WTC11 (cell line): ENCODE measurements around the gene ATG2B. TPM values are rescaled to one million over a fixed set of nuclear protein-coding genes. Genes with fewer than 3 reads are reported as not detected.

Experiments
- ATAC-seq: fragments of 200-7000 bp; cut with Tn5 transposase; 2 replicates; pipeline ENCODE4 v1.10.0; 2021; ENCODE audit warnings: mild to moderate bottlenecking, moderate library complexity
- CTCF ChIA-PET: fragments of 300-600 bp; sonication (Branson Sonifier 250); formaldehyde crosslinking; loops from one replicate; lab custom pipeline; 2021; ENCODE audit warnings: antibody characterized with exemption; lab: Charles Lee
- POLR2A ChIA-PET: fragments of 350-600 bp; sonication (Branson Sonifier 250); formaldehyde crosslinking; loops from one replicate; lab custom pipeline; 2021; ENCODE audit warnings: antibody characterized with exemption; lab: Charles Lee
- DNase-seq: peaks from one replicate; pipeline ENCODE4 v3.0.0; 2021; ENCODE audit warnings: low spot score
- H3K27ac Mint-ChIP-seq: 2 replicates; pipeline ENCODE4 v1.8.0; 2021; ENCODE audit warnings: mixed read lengths
- H3K27me3 Mint-ChIP-seq: 2 replicates; pipeline ENCODE4 v1.8.0; 2021; ENCODE audit warnings: low read depth, mild to moderate bottlenecking, moderate library complexity, mixed read lengths
- H3K36me3 Mint-ChIP-seq: 2 replicates; pipeline ENCODE4 v1.8.0; 2021; ENCODE audit warnings: mixed read lengths
- H3K4me1 Mint-ChIP-seq: 2 replicates; pipeline ENCODE4 v1.8.0; 2022; ENCODE audit warnings: mixed read lengths
- H3K4me3 Mint-ChIP-seq: 2 replicates; pipeline ENCODE4 v1.8.0; 2021; ENCODE audit warnings: mild to moderate bottlenecking, moderate library complexity, mixed read lengths
- H3K9me3 Mint-ChIP-seq: 2 replicates; pipeline ENCODE4 v1.8.0; 2021; ENCODE audit warnings: mixed read lengths
- ESRRA ChIP-seq: sonication (generic); formaldehyde crosslinking; IDR thresholded peaks from 2 replicates; pipeline ENCODE4 v1.8.1; 2022; ENCODE audit warnings: mild to moderate bottlenecking, missing genetic modification reagents, borderline replicate concordance
- FOXK1 ChIP-seq: sonication (generic); formaldehyde crosslinking; IDR thresholded peaks from 2 replicates; pipeline ENCODE4 v1.8.0; 2022; ENCODE audit warnings: mild to moderate bottlenecking, moderate library complexity, missing genetic modification reagents
- NFE2L1 ChIP-seq: sonication (generic); formaldehyde crosslinking; IDR thresholded peaks from 2 replicates; pipeline ENCODE4 v1.8.1; 2023; ENCODE audit warnings: missing genetic modification reagents
- NR1H2 ChIP-seq: sonication (generic); formaldehyde crosslinking; IDR thresholded peaks from 2 replicates; pipeline ENCODE4 v1.9.0; 2021; ENCODE audit warnings: mild to moderate bottlenecking, moderate library complexity, missing genetic modification reagents
- SOX15 ChIP-seq: fragments of 250-450 bp; sonication (Bioruptor Pico); IDR thresholded peaks from 2 replicates; pipeline ENCODE4 v1.9.0; 2021; ENCODE audit warnings: mild to moderate bottlenecking
- SP1 ChIP-seq: sonication (generic); formaldehyde crosslinking; conservative IDR thresholded peaks from 2 replicates; pipeline ENCODE4 v1.8.1; 2022; ENCODE audit warnings: missing genetic modification reagents
- ZNF219 ChIP-seq: sonication (generic); formaldehyde crosslinking; IDR thresholded peaks from 2 replicates; pipeline ENCODE4 v1.8.0; 2023; ENCODE audit warnings: missing genetic modification reagents, mild to moderate bottlenecking, borderline replicate concordance
- ZNF317 ChIP-seq: sonication (generic); formaldehyde crosslinking; IDR thresholded peaks from 2 replicates; pipeline ENCODE4 v1.8.1; 2023; ENCODE audit warnings: low read depth, mild to moderate bottlenecking, moderate library complexity, missing genetic modification reagents, borderline replicate concordance
- total RNA-seq: library from RNA; stranded (reverse); gene quantifications from 3 replicates; pipeline ENCODE4 v1.2.3, GENCODE V29; 2021
- TF ChIP-seq, protein P1 (sequence below): sonication (generic); formaldehyde crosslinking; IDR thresholded peaks from 2 replicates; pipeline ENCODE4 v1.8.0; 2023; ENCODE audit warnings: missing genetic modification reagents
- TF ChIP-seq, protein P2 (sequence below): sonication (generic); formaldehyde crosslinking; IDR thresholded peaks from 2 replicates; pipeline ENCODE4 v1.8.0; 2022; ENCODE audit warnings: missing genetic modification reagents
- TF ChIP-seq, protein P3 (sequence below): sonication (generic); formaldehyde crosslinking; IDR thresholded peaks from 2 replicates; pipeline ENCODE4 v1.8.0; 2022; ENCODE audit warnings: mild to moderate bottlenecking, missing genetic modification reagents
- TF ChIP-seq, protein P4 (sequence below): fragments of 200-600 bp; IDR thresholded peaks from 2 replicates; pipeline ENCODE4 v1.8.0; 2022; ENCODE audit warnings: antibody characterized with exemption

Gene ATG2B
- total RNA-seq, 1 experiment from 2014 or later: 10.3 TPM

DNA sequence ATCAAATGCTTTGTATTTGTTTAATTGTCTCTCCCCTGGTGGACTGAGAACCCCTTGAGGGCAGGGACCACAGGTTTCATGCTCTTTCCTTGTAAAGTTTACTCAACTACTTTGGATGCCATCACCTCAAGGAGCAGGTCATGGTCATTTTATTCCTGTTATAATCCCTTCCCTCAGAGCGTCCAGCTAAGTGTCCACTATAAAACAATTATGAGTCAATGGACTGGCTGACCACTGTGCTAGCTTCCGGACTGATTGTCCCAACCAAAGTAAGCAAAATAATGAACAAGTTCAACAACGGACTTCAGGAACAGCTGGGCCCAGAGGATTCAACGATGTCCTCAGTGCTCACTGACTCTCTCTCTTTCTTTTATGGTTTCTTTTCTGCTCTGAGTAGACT lies 47.0 kb upstream of the ATG2B start (continued):
- TF ChIP-seq, protein P1, sequence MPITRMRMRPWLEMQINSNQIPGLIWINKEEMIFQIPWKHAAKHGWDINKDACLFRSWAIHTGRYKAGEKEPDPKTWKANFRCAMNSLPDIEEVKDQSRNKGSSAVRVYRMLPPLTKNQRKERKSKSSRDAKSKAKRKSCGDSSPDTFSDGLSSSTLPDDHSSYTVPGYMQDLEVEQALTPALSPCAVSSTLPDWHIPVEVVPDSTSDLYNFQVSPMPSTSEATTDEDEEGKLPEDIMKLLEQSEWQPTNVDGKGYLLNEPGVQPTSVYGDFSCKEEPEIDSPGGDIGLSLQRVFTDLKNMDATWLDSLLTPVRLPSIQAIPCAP (CRISPR knock-in tag): no peak
- TF ChIP-seq NFE2L1 (CRISPR knock-in tag): no peak

DNA sequence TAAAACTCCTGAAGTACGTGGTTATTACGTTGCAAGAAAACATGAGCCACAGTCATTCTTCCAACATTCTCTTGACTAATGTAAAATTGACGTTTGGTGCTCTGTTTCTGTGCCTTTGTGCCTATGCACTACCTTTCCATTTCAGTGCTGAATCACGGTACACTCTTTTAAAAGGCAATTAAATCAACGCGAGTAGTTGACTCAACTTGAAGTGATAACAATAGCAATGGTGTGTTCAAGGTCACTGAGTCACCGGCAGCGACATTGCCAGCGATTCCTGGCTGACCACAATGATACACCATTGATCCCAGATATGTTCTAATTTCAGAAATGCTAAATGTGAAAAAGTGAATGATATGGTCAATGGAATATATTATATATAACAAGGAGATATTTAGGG lies 46.6 kb upstream of the ATG2B start:
- no peak overlapping the region for H3K4me3 Mint-ChIP-seq
- DNase-seq (no peak), ATAC-seq (no peak)
- no peaks in the 10 kb centered on the region for H3K27me3 Mint-ChIP-seq
- TF ChIP-seq SP1 (no peak), ZNF219 (no peak), SOX15 (CRISPR knock-in tag) (no peak), NFE2L1 (CRISPR knock-in tag) (no peak), ZNF317 (no peak), NR1H2 (no peak)
- TF ChIP-seq, protein P2, sequence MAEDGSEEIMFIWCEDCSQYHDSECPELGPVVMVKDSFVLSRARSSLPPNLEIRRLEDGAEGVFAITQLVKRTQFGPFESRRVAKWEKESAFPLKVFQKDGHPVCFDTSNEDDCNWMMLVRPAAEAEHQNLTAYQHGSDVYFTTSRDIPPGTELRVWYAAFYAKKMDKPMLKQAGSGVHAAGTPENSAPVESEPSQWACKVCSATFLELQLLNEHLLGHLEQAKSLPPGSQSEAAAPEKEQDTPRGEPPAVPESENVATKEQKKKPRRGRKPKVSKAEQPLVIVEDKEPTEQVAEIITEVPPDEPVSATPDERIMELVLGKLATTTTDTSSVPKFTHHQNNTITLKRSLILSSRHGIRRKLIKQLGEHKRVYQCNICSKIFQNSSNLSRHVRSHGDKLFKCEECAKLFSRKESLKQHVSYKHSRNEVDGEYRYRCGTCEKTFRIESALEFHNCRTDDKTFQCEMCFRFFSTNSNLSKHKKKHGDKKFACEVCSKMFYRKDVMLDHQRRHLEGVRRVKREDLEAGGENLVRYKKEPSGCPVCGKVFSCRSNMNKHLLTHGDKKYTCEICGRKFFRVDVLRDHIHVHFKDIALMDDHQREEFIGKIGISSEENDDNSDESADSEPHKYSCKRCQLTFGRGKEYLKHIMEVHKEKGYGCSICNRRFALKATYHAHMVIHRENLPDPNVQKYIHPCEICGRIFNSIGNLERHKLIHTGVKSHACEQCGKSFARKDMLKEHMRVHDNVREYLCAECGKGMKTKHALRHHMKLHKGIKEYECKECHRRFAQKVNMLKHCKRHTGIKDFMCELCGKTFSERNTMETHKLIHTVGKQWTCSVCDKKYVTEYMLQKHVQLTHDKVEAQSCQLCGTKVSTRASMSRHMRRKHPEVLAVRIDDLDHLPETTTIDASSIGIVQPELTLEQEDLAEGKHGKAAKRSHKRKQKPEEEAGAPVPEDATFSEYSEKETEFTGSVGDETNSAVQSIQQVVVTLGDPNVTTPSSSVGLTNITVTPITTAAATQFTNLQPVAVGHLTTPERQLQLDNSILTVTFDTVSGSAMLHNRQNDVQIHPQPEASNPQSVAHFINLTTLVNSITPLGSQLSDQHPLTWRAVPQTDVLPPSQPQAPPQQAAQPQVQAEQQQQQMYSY (CRISPR knock-in tag): no peak
- TF ChIP-seq, protein P1 (CRISPR knock-in tag): no peak
- peaks cover 4% of the 10 kb centered on the region; the same call in 1 of the 2 replicates for H3K4me1 Mint-ChIP-seq
- CTCF ChIA-PET: no interaction called here
- POLR2A ChIA-PET: no interaction called here
- no peak overlapping the region for H3K27ac Mint-ChIP-seq
- no peaks in the 10 kb centered on the region for H3K9me3 Mint-ChIP-seq
- H3K36me3 Mint-ChIP-seq: 0 out of 2 replicates have a peak, but pooled peaks cover 2% of the 10 kb centered on the region

DNA sequence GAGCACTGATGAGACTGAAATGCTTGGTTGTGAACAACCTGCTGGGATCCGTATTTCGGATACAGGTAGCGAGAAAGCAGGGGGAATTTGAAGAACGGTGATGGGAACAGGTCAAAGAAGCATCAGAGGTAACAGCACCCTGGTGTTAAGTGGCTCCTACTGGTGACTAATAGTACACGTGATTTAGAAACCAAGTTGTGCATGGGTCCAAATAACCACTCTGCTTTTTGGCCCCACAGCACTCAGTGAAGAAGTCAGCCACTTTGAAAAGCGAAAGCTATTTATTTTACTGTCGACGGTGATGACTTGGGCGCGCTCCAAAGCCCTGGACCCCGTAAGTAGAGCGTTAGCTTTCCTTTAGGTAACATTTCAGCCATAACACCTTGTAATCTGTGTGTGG lies 45.5 kb upstream of the ATG2B start:
- Mint-ChIP-seq H3K27ac (no peak overlapping the region), H3K9me3 (no peaks in the 10 kb centered on the region), H3K4me1 (peaks cover 4% of the 10 kb centered on the region; the same call in 1 of the 2 replicates), H3K36me3 (0 out of 2 replicates have a peak, but pooled peaks cover 2% of the 10 kb centered on the region), H3K27me3 (no peaks in the 10 kb centered on the region), H3K4me3 (no peak overlapping the region)
- ChIA-PET CTCF (no interaction called here), POLR2A (no interaction called here)
- DNase-seq (no peak), ATAC-seq (no peak)
- TF ChIP-seq FOXK1 (no peak), ESRRA (no peak)
- TF ChIP-seq, protein P3, sequence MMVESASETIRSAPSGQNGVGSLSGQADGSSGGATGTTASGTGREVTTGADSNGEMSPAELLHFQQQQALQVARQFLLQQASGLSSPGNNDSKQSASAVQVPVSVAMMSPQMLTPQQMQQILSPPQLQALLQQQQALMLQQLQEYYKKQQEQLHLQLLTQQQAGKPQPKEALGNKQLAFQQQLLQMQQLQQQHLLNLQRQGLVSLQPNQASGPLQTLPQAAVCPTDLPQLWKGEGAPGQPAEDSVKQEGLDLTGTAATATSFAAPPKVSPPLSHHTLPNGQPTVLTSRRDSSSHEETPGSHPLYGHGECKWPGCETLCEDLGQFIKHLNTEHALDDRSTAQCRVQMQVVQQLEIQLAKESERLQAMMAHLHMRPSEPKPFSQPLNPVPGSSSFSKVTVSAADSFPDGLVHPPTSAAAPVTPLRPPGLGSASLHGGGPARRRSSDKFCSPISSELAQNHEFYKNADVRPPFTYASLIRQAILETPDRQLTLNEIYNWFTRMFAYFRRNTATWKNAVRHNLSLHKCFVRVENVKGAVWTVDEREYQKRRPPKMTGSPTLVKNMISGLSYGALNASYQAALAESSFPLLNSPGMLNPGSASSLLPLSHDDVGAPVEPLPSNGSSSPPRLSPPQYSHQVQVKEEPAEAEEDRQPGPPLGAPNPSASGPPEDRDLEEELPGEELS (CRISPR knock-in tag): no peak
- TF ChIP-seq, protein P4, sequence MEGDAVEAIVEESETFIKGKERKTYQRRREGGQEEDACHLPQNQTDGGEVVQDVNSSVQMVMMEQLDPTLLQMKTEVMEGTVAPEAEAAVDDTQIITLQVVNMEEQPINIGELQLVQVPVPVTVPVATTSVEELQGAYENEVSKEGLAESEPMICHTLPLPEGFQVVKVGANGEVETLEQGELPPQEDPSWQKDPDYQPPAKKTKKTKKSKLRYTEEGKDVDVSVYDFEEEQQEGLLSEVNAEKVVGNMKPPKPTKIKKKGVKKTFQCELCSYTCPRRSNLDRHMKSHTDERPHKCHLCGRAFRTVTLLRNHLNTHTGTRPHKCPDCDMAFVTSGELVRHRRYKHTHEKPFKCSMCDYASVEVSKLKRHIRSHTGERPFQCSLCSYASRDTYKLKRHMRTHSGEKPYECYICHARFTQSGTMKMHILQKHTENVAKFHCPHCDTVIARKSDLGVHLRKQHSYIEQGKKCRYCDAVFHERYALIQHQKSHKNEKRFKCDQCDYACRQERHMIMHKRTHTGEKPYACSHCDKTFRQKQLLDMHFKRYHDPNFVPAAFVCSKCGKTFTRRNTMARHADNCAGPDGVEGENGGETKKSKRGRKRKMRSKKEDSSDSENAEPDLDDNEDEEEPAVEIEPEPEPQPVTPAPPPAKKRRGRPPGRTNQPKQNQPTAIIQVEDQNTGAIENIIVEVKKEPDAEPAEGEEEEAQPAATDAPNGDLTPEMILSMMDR: no peak
